ENCODE results near the gene PAK3. TPM values are rescaled to one million over a fixed set of nuclear protein-coding genes. Genes with fewer than 3 reads are reported as not detected.

Gene PAK3
- total RNA-seq, 4 donors from 2014 or later: 0.57 to 2.7 (median 1.8) TPM

DNA sequence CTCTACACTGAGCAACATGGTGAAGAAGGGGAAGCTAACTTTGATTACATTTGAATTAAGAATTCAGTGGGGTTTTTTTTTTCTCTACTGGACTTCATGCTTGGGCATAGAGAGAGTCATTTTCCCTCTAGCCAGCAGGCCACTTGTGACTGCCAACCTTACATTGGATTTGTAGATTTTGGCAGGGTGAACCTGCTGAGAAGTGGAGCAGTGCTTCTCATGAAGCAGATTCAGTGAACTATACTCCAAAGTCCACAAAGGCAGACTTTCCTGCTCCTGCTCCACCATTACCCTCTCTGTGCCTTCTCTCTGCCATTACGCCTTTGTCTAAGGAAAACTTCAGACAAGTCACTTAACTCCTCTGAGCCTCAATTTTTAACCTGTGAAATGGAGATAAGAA is 69.9 kb downstream of the PAK3 start:
- TF ChIP-seq, protein P1, sequence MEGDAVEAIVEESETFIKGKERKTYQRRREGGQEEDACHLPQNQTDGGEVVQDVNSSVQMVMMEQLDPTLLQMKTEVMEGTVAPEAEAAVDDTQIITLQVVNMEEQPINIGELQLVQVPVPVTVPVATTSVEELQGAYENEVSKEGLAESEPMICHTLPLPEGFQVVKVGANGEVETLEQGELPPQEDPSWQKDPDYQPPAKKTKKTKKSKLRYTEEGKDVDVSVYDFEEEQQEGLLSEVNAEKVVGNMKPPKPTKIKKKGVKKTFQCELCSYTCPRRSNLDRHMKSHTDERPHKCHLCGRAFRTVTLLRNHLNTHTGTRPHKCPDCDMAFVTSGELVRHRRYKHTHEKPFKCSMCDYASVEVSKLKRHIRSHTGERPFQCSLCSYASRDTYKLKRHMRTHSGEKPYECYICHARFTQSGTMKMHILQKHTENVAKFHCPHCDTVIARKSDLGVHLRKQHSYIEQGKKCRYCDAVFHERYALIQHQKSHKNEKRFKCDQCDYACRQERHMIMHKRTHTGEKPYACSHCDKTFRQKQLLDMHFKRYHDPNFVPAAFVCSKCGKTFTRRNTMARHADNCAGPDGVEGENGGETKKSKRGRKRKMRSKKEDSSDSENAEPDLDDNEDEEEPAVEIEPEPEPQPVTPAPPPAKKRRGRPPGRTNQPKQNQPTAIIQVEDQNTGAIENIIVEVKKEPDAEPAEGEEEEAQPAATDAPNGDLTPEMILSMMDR (IDR thresholded peaks at IDR 0.05; ENCODE audit: low read depth): no peak

DNA sequence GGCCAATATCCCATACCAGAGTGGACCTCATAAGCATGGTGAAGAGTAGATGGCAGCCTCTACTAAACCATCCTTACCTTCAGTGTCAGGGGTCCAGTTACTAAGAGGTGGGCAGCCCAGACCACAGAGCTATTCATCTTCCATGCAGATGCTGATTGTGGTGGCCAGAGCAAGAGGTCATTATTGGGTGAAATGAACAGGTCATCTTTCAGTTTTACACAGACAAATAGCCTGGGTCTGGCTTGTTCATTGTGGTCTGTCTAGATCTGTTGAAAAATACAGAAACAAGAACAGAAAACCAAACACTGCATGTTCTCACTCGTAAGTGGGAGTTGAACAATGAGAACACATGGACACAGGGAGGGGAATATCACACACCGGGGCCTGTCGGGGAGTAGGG is 71.3 kb downstream of the PAK3 start:
- TF ChIP-seq, protein P1 (IDR thresholded peaks at IDR 0.05; ENCODE audit: low read depth): no peak

DNA sequence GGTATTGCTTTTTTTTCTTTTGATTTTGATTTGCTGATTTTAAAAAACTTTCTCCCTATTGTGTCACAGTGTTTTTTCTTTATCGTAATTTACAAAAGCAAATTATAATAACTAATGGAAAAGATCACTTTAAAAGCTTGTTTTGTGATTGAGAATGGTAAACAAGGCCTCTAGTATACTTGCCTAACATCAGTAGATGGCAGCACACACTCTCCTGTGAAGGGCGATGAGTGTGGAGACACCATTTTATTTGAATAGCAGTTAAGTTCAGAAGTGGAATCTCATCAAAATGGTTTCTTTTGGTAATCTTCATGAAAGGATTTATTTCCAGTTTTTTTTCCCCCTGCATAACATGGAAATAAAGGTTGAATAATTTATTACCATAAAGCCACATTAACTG is 72.3 kb downstream of the PAK3 start:
- TF ChIP-seq, protein P1 (IDR thresholded peaks at IDR 0.05; ENCODE audit: low read depth): no peak

DNA sequence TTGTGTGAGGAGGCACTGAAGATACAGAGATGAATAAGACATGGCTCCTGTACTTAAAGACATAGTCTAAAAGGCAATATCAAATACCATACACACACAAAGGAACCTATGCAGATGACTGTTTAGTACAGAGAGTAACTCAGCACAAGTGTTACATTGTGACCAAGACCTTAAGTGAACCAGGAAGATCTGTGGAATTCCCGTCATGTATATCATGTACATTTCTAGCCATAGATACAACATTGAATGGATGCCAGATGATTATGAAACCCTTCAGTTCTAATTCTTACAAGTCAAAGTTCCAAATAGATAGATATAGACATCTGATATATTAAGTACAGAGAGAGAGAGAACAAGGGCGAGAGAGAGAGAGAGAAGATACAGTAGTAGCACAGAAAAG is 73.2 kb downstream of the PAK3 start:
- TF ChIP-seq, protein P1 (IDR thresholded peaks at IDR 0.05; ENCODE audit: low read depth): no peak

DNA sequence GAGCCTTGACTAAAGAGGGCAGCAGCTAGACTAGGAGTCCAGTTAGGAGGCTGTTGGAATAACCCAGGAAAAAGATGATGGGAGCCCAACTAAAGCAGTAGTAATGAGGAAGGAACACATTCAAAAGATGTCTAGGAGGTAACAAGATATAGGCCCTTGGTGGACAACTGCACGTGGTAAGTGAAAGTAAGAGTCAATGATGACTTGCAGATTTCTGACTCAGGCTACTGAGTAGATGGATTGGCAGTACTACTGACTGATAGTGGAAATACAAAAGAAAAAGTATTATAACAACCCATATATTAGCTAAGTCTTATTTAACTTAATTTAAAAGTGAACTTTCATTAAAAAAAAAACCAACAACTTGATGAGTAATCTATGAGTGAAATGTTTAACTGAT is 74.0 kb downstream of the PAK3 start:
- TF ChIP-seq, protein P1 (IDR thresholded peaks at IDR 0.05; ENCODE audit: low read depth): no peak

DNA sequence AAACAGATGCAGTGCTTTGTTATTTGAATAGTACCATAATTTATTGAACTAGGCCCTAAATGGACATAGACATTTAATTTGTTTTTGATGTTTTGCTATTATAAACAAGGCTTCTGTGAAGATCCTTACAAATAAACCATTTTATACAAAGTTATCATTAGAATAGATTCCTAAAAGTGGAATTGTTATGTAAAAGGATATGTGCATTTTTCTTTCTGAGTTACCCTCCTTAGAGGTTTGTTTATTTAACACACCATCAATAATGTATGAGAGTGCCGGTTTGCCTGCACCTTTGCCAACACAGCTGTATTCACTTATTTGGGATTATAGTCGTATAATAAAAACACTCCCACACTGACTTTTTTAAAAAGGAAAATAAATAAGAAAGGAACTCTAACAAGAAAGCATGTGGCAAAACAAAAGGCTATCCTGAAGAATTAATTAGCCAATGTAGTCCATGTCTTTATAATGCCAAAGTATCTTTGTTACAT is 84.8 kb downstream of the PAK3 start:
- TF ChIP-seq, protein P1 (IDR thresholded peaks at IDR 0.05; ENCODE audit: low read depth): no peak

DNA sequence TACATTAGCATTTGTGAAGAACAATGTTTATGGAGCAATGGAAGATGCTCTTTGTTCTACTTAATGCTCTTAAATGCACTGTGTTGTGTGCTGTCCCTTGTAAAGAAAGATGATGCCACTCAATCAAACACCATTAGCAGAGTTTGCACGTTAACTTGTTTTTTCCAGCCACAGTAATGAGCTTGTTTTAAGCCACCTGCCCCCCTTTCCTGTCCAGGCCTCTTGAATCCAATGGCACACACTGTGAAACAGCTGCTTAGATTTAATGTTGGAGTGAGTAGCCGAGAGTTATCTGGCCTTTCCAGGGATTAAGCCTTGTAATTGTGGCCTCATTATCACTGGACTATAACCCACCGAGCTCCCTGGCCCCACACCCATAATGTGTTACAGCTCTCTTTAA is 86.0 kb downstream of the PAK3 start:
- TF ChIP-seq, protein P1 (IDR thresholded peaks at IDR 0.05; ENCODE audit: low read depth): no peak

Measured in subcutaneous adipose tissue (tissue), 4 donors.